Peyer's patch (tissue), 4 donors: Measurements from ENCODE around the gene CTXND1. TPM values are rescaled to one million over a fixed set of nuclear protein-coding genes. Genes with fewer than 3 reads are reported as not detected.

Experiments used
- DNase-seq, 3 donors: peaks; one replicate each; pipeline ENCODE4 v3.0.0-alpha.2; 2017 to 2019
- H3K27ac ChIP-seq, 4 donors: fragments of 200-600 bp; sonication (generic); one replicate each; pipeline ENCODE4 v1.5.1; 2016 to 2019
- H3K27me3 ChIP-seq, 2 donors: fragments of 200-600 bp; sonication (generic); one replicate each; pipeline ENCODE4 v1.5.1; 2019
- H3K36me3 ChIP-seq, 3 donors: fragments of 200-600 bp; sonication (generic); one replicate each; pipeline ENCODE4 v1.5.1; 2016 to 2019
- H3K4me1 ChIP-seq, 4 donors: fragments of 200-600 bp; sonication (generic); one replicate each; pipeline ENCODE4 v1.5.1; 2016 to 2019
- H3K4me3 ChIP-seq, 4 donors: fragments of 200-600 bp; sonication (generic); 1 replicate in 3 of 4; 2 replicates in 1 of 4; pipeline ENCODE4 v1.5.1; 2016 to 2019; ENCODE audit warnings: mild to moderate bottlenecking in 1 of 4
- H3K9me3 ChIP-seq, 4 donors: fragments of 200-600 bp; sonication (generic); one replicate each; pipeline ENCODE4 v1.5.1; 2016 to 2019; ENCODE audit warnings: mild to moderate bottlenecking in 1 of 4
- POLR2A ChIP-seq, 2 donors: fragments of 450-650 bp; IDR thresholded peaks; one replicate each; pipeline ENCODE4 v1.5.1; 2017; ENCODE audit warnings: antibody characterized with exemption in 2 of 2, mild to moderate bottlenecking in 2 of 2, moderate library complexity in 2 of 2
- total RNA-seq, 4 donors: library from RNA; depleted of rRNA; stranded (reverse); fragments of >200 nt; gene quantifications; one replicate each; pipeline ENCODE4 v1.1.0, GENCODE V29; 2016
- TF ChIP-seq, protein P1 (sequence below), 6 experiments: fragments of 450-650 bp in 4 of 6; fragments of 200-600 bp in 2 of 6; sonication (generic) in 1 of 6; IDR thresholded peaks; one replicate each; pipeline ENCODE4 v1.5.1; 2017 to 2019; ENCODE audit warnings: antibody characterized with exemption in 6 of 6, mild to moderate bottlenecking in 3 of 6, moderate library complexity in 1 of 6

CTXND1 gene
- total RNA-seq, 4 donors from 2014 or later = 0.53 to 5.0 (median 0.54) TPM; not detected in 1

GRCh38 chr15:80182611-80183261, 69.3 kb downstream of the CTXND1 start:
- H3K36me3 ChIP-seq = peaks cover 0 to 56% (median 0%) of the 10 kb centered on the region in 3 donors

GRCh38 chr15:80180986-80181385, 71.0 kb downstream of the CTXND1 start:
- H3K36me3 ChIP-seq = peaks cover 0 to 42% (median 0%) of the 10 kb centered on the region in 3 donors
- no peaks in the 10 kb centered on the region for H3K27me3 ChIP-seq
- no peak for DNase-seq
- H3K9me3 ChIP-seq = no peaks in the 10 kb centered on the region
- TF ChIP-seq, protein P1, sequence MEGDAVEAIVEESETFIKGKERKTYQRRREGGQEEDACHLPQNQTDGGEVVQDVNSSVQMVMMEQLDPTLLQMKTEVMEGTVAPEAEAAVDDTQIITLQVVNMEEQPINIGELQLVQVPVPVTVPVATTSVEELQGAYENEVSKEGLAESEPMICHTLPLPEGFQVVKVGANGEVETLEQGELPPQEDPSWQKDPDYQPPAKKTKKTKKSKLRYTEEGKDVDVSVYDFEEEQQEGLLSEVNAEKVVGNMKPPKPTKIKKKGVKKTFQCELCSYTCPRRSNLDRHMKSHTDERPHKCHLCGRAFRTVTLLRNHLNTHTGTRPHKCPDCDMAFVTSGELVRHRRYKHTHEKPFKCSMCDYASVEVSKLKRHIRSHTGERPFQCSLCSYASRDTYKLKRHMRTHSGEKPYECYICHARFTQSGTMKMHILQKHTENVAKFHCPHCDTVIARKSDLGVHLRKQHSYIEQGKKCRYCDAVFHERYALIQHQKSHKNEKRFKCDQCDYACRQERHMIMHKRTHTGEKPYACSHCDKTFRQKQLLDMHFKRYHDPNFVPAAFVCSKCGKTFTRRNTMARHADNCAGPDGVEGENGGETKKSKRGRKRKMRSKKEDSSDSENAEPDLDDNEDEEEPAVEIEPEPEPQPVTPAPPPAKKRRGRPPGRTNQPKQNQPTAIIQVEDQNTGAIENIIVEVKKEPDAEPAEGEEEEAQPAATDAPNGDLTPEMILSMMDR (IDR thresholded peaks at IDR 0.05) = no peak
- TF ChIP-seq POLR2A (IDR thresholded peaks at IDR 0.05) = no peak
- H3K4me1 ChIP-seq = no peaks in the 10 kb centered on the region
- H3K4me3 ChIP-seq = no peak overlapping the region
- H3K27ac ChIP-seq = no peak overlapping the region

More at GRCh38 chr15:80182611-80183261, 69.3 kb downstream of the CTXND1 start:
- TF ChIP-seq, protein P1 (IDR thresholded peaks at IDR 0.05) = no peak
- DNase-seq = no peak
- Histone ChIP-seq H3K27ac (no peak overlapping the region), H3K27me3 (no peaks in the 10 kb centered on the region), H3K9me3 (no peaks in the 10 kb centered on the region), H3K4me1 (no peaks in the 10 kb centered on the region), H3K4me3 (no peak overlapping the region)

DNA sequence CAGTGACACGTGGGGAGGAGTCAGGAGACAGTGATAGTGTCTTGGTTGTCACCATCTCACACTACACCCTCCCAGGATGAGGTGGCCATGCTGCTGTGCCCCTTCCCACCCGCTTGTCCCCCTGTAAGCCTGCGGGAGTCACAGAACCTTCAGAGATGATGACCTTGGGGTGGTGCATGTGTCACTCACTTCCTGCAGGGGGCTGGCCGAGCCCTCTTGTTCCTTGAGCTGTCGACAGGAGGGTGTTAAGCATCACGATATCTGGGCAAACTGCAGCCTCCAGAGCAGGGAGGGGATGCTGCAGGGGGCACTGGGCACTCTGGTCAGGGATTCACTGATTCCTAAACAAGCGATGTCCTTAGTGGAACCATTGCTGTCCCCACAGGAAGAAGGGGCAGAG, 71.5 kb downstream of the CTXND1 start:
- Histone ChIP-seq H3K36me3 (peaks cover 0 to 37% (median 0%) of the 10 kb centered on the region in 3 donors), H3K4me1 (no peaks in the 10 kb centered on the region), H3K27ac (no peak overlapping the region), H3K27me3 (no peaks in the 10 kb centered on the region), H3K4me3 (no peak overlapping the region), H3K9me3 (no peaks in the 10 kb centered on the region)
- DNase-seq = no peak
- TF ChIP-seq, protein P1 (IDR thresholded peaks at IDR 0.05) = no peak
- no peak for TF ChIP-seq POLR2A (IDR thresholded peaks at IDR 0.05)

GRCh38 chr15:80179935-80180334, 72.1 kb downstream of the CTXND1 start:
- Histone ChIP-seq H3K36me3 (peaks cover 0 to 32% (median 0%) of the 10 kb centered on the region in 3 donors), H3K4me1 (no peaks in the 10 kb centered on the region), H3K27me3 (no peaks in the 10 kb centered on the region), H3K9me3 (no peaks in the 10 kb centered on the region), H3K27ac (no peak overlapping the region), H3K4me3 (no peak overlapping the region)
- no peak for TF ChIP-seq POLR2A (IDR thresholded peaks at IDR 0.05)
- TF ChIP-seq, protein P1 (IDR thresholded peaks at IDR 0.05) = no peak
- no peak for DNase-seq

DNA sequence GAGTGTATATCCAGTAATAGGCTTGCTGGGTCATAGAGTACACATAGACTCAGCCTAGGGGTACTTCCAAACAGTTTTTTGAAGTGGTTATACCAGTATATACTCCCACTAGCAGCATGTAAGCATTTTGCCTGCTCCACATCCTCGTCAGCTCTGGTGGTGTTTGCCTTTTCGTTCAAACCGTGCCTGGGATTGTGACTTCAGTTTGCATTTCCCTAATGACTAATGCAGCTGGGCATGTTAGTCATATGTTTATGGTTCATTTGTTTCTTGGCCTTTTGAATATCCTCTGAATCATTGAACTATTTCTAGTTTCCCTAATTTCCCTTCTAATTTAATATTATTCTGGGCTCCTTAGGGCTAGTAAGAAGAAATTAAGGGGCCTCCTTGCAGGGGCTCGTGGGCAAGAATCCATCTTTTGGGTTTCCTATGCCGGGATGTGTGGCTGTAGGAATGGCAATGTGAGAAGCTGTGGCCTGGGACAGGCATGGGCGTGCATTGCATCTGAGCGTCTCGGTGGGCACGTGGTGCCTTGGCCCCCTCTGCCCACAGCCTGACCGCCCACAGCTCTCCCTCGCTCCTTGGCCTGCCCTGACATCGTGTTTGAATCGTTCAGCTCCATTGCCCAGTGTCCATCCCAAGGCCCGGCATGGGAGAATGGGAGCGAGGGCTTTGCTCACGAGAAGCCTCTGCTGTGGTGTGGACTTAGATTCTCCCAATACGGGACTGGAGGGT, 72.8 kb downstream of the CTXND1 start:
- no peak for TF ChIP-seq POLR2A (IDR thresholded peaks at IDR 0.05)
- TF ChIP-seq, protein P1 (IDR thresholded peaks at IDR 0.05) = no peak
- no peak for DNase-seq
- Histone ChIP-seq H3K4me1 (no peaks in the 10 kb centered on the region), H3K27ac (no peak overlapping the region), H3K4me3 (no peak overlapping the region), H3K36me3 (peaks cover 0 to 30% (median 0%) of the 10 kb centered on the region in 3 donors), H3K9me3 (no peaks in the 10 kb centered on the region), H3K27me3 (no peaks in the 10 kb centered on the region)
